ENCODE results near the gene TRAPPC11. TPM values are rescaled to one million over a fixed set of nuclear protein-coding genes. Genes with fewer than 3 reads are reported as not detected.

Gene TRAPPC11
- total and polyA plus RNA-seq, 4 donors, result 7.6 to 27.9 (median 14.9) TPM

GRCh38 chr4:183659872-183660242 is 764 bp downstream of the TRAPPC11 start:
- Histone ChIP-seq H3K4me3 (ENCODE audit: low read depth in 1 of 3, low read length in 3 of 3) (peak overlapping the region; percentile 76 to 100 (median 94)), H3K36me3 (ENCODE audit: control insufficient read depth in 4 of 4, insufficient read depth in 3 of 4, low read depth in 1 of 4, low read length in 3 of 4) (peaks cover 0 to 8% (median 6%) of the 10 kb centered on the region in 4 donors), H3K4me1 (ENCODE audit: control insufficient read depth in 4 of 4, insufficient read depth in 4 of 4, low read length in 3 of 4) (peaks cover 5 to 29% (median 14%) of the 10 kb centered on the region in 4 donors), H3K27ac (ENCODE audit: low read depth in 1 of 2, low read length in 2 of 2) (peak overlapping the region; percentile 81 to 92), H3K9me3 (ENCODE audit: control insufficient read depth in 4 of 4, low read length in 3 of 4) (no peaks in the 10 kb centered on the region), H3K9ac (ENCODE audit: low read depth in 1 of 2, low read length in 2 of 2) (peak overlapping the region; percentile 52 to 86), H3K27me3 (ENCODE audit: control insufficient read depth in 4 of 4, insufficient read depth in 4 of 4, low read length in 3 of 4) (no peaks in the 10 kb centered on the region)
- 6% methylated on average over 10 of the region's 10 CpGs for WGBS
- no peak for DNase-seq (ENCODE audit: low spot score)
- TF ChIP-seq EGR1 (IDR thresholded peaks at IDR 0.05; ENCODE audit: low read depth in 2 of 2), result no peak
- no peak for TF ChIP-seq NR2F2 (IDR thresholded peaks at IDR 0.05)
- TF ChIP-seq, protein P1, sequence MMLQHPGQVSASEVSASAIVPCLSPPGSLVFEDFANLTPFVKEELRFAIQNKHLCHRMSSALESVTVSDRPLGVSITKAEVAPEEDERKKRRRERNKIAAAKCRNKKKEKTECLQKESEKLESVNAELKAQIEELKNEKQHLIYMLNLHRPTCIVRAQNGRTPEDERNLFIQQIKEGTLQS (IDR thresholded peaks at IDR 0.05), result no peak

DNA sequence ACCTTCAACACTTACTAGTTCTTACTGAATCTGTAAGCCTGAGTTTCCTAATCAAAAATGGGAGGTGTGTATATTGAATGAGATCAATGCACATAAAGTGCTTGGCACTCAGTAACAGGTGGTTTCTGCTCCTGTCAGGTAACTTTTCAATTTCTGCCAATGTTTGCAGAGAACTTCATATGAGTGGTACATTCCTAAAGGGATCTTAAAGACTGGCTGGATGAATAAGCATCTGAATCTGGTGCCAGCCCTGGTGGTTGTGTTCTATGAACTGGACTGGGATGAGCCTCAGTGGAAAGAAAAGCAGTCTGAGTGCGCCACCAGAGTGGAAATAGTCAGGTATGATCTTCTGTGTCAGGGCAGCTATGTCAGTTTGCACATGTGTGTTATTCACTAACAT is 7.0 kb downstream of the TRAPPC11 start:
- Histone ChIP-seq H3K27ac (ENCODE audit: low read depth in 1 of 2, low read length in 2 of 2) (no peak overlapping the region), H3K36me3 (ENCODE audit: control insufficient read depth in 4 of 4, insufficient read depth in 3 of 4, low read depth in 1 of 4, low read length in 3 of 4) (peaks cover 8 to 49% (median 40%) of the 10 kb centered on the region in 4 donors), H3K4me3 (ENCODE audit: low read depth in 1 of 3, low read length in 3 of 3) (no peak overlapping the region), H3K4me1 (ENCODE audit: control insufficient read depth in 4 of 4, insufficient read depth in 4 of 4, low read length in 3 of 4) (peaks cover 0 to 2% (median 0%) of the 10 kb centered on the region in 4 donors), H3K9ac (ENCODE audit: low read depth in 1 of 2, low read length in 2 of 2) (no peak overlapping the region), H3K27me3 (ENCODE audit: control insufficient read depth in 4 of 4, insufficient read depth in 4 of 4, low read length in 3 of 4) (no peaks in the 10 kb centered on the region), H3K9me3 (ENCODE audit: control insufficient read depth in 4 of 4, low read length in 3 of 4) (no peaks in the 10 kb centered on the region)
- no peak for DNase-seq (ENCODE audit: low spot score)
- TF ChIP-seq RAD21 (IDR thresholded peaks at IDR 0.05), result no peak
- TF ChIP-seq, protein P1 (IDR thresholded peaks at IDR 0.05), result no peak
- TF ChIP-seq FOXA2 (IDR thresholded peaks at IDR 0.05), result no peak
- no peak for TF ChIP-seq GABPA (IDR thresholded peaks at IDR 0.05 in 1 of 2, conservative IDR thresholded peaks at IDR 0.05 in 1 of 2)
- no peak for TF ChIP-seq CTCF (IDR thresholded peaks at IDR 0.05; ENCODE audit: low read depth, low read length, missing input control)
- no peak for TF ChIP-seq HNF4G (IDR thresholded peaks at IDR 0.05)
- TF ChIP-seq NR2F2 (IDR thresholded peaks at IDR 0.05), result no peak
- TF ChIP-seq, protein P2, sequence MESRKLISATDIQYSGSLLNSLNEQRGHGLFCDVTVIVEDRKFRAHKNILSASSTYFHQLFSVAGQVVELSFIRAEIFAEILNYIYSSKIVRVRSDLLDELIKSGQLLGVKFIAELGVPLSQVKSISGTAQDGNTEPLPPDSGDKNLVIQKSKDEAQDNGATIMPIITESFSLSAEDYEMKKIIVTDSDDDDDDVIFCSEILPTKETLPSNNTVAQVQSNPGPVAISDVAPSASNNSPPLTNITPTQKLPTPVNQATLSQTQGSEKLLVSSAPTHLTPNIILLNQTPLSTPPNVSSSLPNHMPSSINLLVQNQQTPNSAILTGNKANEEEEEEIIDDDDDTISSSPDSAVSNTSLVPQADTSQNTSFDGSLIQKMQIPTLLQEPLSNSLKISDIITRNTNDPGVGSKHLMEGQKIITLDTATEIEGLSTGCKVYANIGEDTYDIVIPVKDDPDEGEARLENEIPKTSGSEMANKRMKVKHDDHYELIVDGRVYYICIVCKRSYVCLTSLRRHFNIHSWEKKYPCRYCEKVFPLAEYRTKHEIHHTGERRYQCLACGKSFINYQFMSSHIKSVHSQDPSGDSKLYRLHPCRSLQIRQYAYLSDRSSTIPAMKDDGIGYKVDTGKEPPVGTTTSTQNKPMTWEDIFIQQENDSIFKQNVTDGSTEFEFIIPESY (IDR thresholded peaks at IDR 0.05), result no peak
- TF ChIP-seq SP1 (IDR thresholded peaks at IDR 0.05), result no peak
- no peak for TF ChIP-seq TAF1 (conservative IDR thresholded peaks at IDR 0.05)
- TF ChIP-seq EGR1 (IDR thresholded peaks at IDR 0.05; ENCODE audit: low read depth in 2 of 2), result no peak
- TF ChIP-seq FOXA1 (IDR thresholded peaks at IDR 0.05), result no peak
- no peak for TF ChIP-seq JUND (IDR thresholded peaks at IDR 0.05)
- TF ChIP-seq YY1 (IDR thresholded peaks at IDR 0.05), result no peak
- no peak for TF ChIP-seq REST (IDR thresholded peaks at IDR 0.05)
- no peak for TF ChIP-seq HNF4A (conservative IDR thresholded peaks at IDR 0.05)
- no peak for TF ChIP-seq RXRA (IDR thresholded peaks at IDR 0.05)
- TF ChIP-seq MAX (IDR thresholded peaks at IDR 0.05), result no peak
- WGBS, result 98% methylated on average over 1 of the region's 1 CpG

Data from liver (tissue), 9 donors.